ENCODE measurements around the gene PHTF1. TPM values are rescaled to one million over a fixed set of nuclear protein-coding genes. Genes with fewer than 3 reads are reported as not detected.

Gene PHTF1
- total and polyA plus RNA-seq, 10 of the 15 experiments (the other 5 are each of a cell fraction or from before 2014, with no cell fraction given): 7.8 to 37.6 (median 24.1) TPM

DNA sequence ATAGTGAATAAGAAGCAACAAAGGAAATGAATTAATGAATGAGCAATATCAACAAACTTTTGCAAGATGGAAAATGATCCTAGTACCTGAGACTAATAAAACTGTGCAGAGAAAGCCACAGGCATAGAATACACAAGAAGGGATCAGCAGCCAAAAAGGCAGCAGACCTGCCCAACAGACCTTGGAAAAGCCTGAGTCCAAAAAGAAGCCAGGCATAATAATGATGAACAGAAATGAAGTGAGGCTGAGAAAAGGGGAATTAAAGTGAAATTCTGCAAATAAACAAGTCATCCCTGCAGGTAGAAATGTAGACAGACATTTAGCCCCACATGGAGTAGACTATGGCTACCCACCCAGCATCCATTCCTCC, 10.3 kb upstream of the PHTF1 start:
- in situ Hi-C loops (cut with MboI): no loop called here
- ChIA-PET SMC1A (ENCODE audit: uncharacterized antibody, unreplicated experiment) (interaction anchor here (1.0 to 3.5 kb wide), 3 partner anchors 10 to 16 kb away, joined by 4 to 16 read pairs (median 13); partner anchors contain the start of gene PHTF1), CTCF (interaction anchor here (1.5 to 2.2 kb wide), 2 partner anchors 9 to 43 kb away, joined by 5 to 8 read pairs; partner anchors contain the start of gene RSBN1), RAD21 (ENCODE audit: unreplicated experiment) (interaction anchor here (1.2 to 1.8 kb wide), 3 partner anchors 10 to 34 kb away, joined by 3 to 6 read pairs (median 5); partner anchors contain the start of gene PHTF1), POLR2A (interaction anchor here (1.2 to 1.4 kb wide), 2 partner anchors 9 to 10 kb away, joined by 3 to 4 read pairs; partner anchors contain the start of gene PHTF1)
- no peak for DNase-seq (ENCODE audit: low read depth, low spot score)
- no peaks in the 10 kb centered on the region for H3K27me3 ChIP-seq (replicated peaks in 1 of 2; ENCODE audit: control insufficient read depth in 2 of 2, insufficient read depth in 2 of 2, low read length in 1 of 2)
- H3K4me2 ChIP-seq (ENCODE audit: control insufficient read depth, insufficient read depth): no peak overlapping the region
- TF ChIP-seq TCF12 (IDR thresholded peaks at IDR 0.05; ENCODE audit: low read depth, low read length): no peak
- TF ChIP-seq, protein P1, sequence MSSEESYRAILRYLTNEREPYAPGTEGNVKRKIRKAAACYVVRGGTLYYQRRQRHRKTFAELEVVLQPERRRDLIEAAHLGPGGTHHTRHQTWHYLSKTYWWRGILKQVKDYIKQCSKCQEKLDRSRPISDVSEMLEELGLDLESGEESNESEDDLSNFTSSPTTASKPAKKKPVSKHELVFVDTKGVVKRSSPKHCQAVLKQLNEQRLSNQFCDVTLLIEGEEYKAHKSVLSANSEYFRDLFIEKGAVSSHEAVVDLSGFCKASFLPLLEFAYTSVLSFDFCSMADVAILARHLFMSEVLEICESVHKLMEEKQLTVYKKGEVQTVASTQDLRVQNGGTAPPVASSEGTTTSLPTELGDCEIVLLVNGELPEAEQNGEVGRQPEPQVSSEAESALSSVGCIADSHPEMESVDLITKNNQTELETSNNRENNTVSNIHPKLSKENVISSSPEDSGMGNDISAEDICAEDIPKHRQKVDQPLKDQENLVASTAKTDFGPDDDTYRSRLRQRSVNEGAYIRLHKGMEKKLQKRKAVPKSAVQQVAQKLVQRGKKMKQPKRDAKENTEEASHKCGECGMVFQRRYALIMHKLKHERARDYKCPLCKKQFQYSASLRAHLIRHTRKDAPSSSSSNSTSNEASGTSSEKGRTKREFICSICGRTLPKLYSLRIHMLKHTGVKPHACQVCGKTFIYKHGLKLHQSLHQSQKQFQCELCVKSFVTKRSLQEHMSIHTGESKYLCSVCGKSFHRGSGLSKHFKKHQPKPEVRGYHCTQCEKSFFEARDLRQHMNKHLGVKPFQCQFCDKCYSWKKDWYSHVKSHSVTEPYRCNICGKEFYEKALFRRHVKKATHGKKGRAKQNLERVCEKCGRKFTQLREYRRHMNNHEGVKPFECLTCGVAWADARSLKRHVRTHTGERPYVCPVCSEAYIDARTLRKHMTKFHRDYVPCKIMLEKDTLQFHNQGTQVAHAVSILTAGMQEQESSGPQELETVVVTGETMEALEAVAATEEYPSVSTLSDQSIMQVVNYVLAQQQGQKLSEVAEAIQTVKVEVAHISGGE (CRISPR knock-in tag; IDR thresholded peaks at IDR 0.05): no peak
- TF ChIP-seq, protein P2, sequence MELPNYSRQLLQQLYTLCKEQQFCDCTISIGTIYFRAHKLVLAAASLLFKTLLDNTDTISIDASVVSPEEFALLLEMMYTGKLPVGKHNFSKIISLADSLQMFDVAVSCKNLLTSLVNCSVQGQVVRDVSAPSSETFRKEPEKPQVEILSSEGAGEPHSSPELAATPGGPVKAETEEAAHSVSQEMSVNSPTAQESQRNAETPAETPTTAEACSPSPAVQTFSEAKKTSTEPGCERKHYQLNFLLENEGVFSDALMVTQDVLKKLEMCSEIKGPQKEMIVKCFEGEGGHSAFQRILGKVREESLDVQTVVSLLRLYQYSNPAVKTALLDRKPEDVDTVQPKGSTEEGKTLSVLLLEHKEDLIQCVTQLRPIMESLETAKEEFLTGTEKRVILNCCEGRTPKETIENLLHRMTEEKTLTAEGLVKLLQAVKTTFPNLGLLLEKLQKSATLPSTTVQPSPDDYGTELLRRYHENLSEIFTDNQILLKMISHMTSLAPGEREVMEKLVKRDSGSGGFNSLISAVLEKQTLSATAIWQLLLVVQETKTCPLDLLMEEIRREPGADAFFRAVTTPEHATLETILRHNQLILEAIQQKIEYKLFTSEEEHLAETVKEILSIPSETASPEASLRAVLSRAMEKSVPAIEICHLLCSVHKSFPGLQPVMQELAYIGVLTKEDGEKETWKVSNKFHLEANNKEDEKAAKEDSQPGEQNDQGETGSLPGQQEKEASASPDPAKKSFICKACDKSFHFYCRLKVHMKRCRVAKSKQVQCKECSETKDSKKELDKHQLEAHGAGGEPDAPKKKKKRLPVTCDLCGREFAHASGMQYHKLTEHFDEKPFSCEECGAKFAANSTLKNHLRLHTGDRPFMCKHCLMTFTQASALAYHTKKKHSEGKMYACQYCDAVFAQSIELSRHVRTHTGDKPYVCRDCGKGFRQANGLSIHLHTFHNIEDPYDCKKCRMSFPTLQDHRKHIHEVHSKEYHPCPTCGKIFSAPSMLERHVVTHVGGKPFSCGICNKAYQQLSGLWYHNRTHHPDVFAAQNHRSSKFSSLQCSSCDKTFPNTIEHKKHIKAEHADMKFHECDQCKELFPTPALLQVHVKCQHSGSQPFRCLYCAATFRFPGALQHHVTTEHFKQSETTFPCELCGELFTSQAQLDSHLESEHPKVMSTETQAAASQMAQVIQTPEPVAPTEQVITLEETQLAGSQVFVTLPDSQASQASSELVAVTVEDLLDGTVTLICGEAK (IDR thresholded peaks at IDR 0.05; ENCODE audit: borderline replicate concordance): no peak
- no peak for TF ChIP-seq HCFC1 (IDR thresholded peaks at IDR 0.05; ENCODE audit: low read length)
- no peak for TF ChIP-seq FOXK2 (IDR thresholded peaks at IDR 0.05)
- TF ChIP-seq SMAD5 (IDR thresholded peaks at IDR 0.05; ENCODE audit: low read depth): no peak
- TF ChIP-seq, protein P3, sequence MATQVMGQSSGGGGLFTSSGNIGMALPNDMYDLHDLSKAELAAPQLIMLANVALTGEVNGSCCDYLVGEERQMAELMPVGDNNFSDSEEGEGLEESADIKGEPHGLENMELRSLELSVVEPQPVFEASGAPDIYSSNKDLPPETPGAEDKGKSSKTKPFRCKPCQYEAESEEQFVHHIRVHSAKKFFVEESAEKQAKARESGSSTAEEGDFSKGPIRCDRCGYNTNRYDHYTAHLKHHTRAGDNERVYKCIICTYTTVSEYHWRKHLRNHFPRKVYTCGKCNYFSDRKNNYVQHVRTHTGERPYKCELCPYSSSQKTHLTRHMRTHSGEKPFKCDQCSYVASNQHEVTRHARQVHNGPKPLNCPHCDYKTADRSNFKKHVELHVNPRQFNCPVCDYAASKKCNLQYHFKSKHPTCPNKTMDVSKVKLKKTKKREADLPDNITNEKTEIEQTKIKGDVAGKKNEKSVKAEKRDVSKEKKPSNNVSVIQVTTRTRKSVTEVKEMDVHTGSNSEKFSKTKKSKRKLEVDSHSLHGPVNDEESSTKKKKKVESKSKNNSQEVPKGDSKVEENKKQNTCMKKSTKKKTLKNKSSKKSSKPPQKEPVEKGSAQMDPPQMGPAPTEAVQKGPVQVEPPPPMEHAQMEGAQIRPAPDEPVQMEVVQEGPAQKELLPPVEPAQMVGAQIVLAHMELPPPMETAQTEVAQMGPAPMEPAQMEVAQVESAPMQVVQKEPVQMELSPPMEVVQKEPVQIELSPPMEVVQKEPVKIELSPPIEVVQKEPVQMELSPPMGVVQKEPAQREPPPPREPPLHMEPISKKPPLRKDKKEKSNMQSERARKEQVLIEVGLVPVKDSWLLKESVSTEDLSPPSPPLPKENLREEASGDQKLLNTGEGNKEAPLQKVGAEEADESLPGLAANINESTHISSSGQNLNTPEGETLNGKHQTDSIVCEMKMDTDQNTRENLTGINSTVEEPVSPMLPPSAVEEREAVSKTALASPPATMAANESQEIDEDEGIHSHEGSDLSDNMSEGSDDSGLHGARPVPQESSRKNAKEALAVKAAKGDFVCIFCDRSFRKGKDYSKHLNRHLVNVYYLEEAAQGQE (IDR thresholded peaks at IDR 0.05; ENCODE audit: low read depth, low read length): no peak
- no peak for TF ChIP-seq FOS (IDR thresholded peaks at IDR 0.05; ENCODE audit: borderline replicate concordance, extremely low read depth, insufficient read length)
- no peak overlapping the region for H3K9ac ChIP-seq (ENCODE audit: control insufficient read depth, insufficient read depth, low read length)
- no peak overlapping the region for H2AFZ ChIP-seq (ENCODE audit: control insufficient read depth, low read depth, low read length)
- peaks cover 5 to 11% of the 10 kb centered on the region in 2 experiments for H3K36me3 ChIP-seq (ENCODE audit: control insufficient read depth in 2 of 2, insufficient read depth in 2 of 2, low read length in 1 of 2)
- ATAC-seq: no peak
- FAIRE-seq: no peak
- no peaks in the 10 kb centered on the region for H3K9me3 ChIP-seq (replicated peaks; ENCODE audit: control insufficient read depth, insufficient read depth, low read length)
- no peak overlapping the region for H3K27ac ChIP-seq (ENCODE audit: control insufficient read depth, insufficient read depth)
- no peaks in the 10 kb centered on the region for H3K4me1 ChIP-seq (ENCODE audit: control insufficient read depth, insufficient read depth, low read length)
- no peaks in the 10 kb centered on the region; the same call in 1 of the 2 replicates for H3K79me2 ChIP-seq (ENCODE audit: control insufficient read depth, insufficient read depth, low read length)
- intact Hi-C loops (cut with micrococcal nuclease; ENCODE audit: unreplicated experiment): no loop called here
- BruUV-seq (replicated peaks): no TSS peak
- no peaks in the 10 kb centered on the region for H4K20me1 ChIP-seq (ENCODE audit: control insufficient read depth, insufficient read depth)
- H3K4me3 ChIP-seq: no peak overlapping the region
